Liver (tissue), 3 donors: ENCODE data around the gene TNK2.
A peak's percentile ranks its signal among the peaks of the same experiment; 100 is the strongest.

ENCODE experiments used
- FOXA1 ChIP-seq: IDR thresholded peaks from 2 replicates; pipeline ENCODE4 v1.6.1; 2016; ENCODE audit warnings: antibody characterized with exemption
- GABPA ChIP-seq, 2 donors: IDR thresholded peaks in 1 of 2; conservative IDR thresholded peaks in 1 of 2; 2 replicates each; pipeline ENCODE4 v1.6.1; 2016; ENCODE audit warnings: antibody characterized with exemption in 2 of 2, mild to moderate bottlenecking in 1 of 2, moderate library complexity in 1 of 2
- MAX ChIP-seq: IDR thresholded peaks from 2 replicates; pipeline ENCODE4 v1.6.1; 2016; ENCODE audit warnings: antibody characterized with exemption
- NR2F2 ChIP-seq: IDR thresholded peaks from 2 replicates; pipeline ENCODE4 v1.6.1; 2016; ENCODE audit warnings: antibody characterized with exemption
- RAD21 ChIP-seq, 2 donors: IDR thresholded peaks; 2 replicates each; pipeline ENCODE4 v1.6.1; 2016; ENCODE audit warnings: antibody characterized with exemption in 2 of 2, mild to moderate bottlenecking in 2 of 2
- SP1 ChIP-seq: IDR thresholded peaks from 2 replicates; pipeline ENCODE4 v1.6.1; 2018; ENCODE audit warnings: antibody characterized with exemption, mild to moderate bottlenecking
- YY1 ChIP-seq: IDR thresholded peaks from 2 replicates; pipeline ENCODE4 v1.6.1; 2016; ENCODE audit warnings: antibody characterized with exemption, mild to moderate bottlenecking
- ZBTB33 ChIP-seq: IDR thresholded peaks from 2 replicates; pipeline ENCODE4 v1.6.1; 2016; ENCODE audit warnings: antibody characterized with exemption
- TF ChIP-seq, protein P1 (sequence below): fragments of 150-350 bp; IDR thresholded peaks from 2 replicates; pipeline ENCODE4 v1.5.1; 2017; ENCODE audit warnings: improper control_type of control experiment, low read depth, low read length; ENCODE audit not compliant: missing input control
- TF ChIP-seq, protein P2 (sequence below): IDR thresholded peaks from 2 replicates; pipeline ENCODE4 v1.6.1; 2016; ENCODE audit warnings: antibody characterized with exemption
- donor health status: healthy.
- donor health status: healthy.

DNA sequence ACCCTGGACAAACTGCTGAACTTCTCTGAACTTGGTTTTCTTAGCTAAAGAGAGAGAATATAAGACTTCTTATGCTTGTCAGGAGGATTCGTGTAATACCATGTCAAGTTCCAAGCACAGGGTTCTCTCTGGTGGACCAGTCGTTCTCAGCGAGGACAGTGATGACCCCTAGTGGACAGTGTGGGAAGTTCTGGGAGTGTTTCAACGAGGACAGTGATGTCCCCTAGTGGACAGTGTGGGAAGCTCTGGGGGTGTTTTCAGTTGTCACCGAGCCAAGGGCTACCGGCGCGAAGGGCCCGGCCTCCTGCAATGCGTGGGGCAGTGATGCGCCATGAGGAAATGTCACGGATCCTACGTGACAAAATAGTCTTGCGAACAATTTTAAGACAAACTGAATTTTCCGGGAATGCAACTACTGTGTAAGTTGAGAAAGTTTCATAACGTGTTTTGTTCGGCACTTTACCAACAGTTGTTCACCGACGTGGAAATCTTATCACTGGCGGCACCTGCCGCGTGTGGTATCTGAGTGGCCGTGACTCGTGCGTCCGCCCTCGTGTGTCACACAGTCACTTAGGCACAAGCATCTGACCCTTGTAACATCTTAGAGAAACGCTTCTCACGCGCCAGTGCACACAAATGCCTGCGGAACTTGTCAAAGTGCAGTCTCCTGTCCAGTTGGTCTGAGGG lies 57.4 kb downstream of the TNK2 start:
- TF ChIP-seq, protein P1, sequence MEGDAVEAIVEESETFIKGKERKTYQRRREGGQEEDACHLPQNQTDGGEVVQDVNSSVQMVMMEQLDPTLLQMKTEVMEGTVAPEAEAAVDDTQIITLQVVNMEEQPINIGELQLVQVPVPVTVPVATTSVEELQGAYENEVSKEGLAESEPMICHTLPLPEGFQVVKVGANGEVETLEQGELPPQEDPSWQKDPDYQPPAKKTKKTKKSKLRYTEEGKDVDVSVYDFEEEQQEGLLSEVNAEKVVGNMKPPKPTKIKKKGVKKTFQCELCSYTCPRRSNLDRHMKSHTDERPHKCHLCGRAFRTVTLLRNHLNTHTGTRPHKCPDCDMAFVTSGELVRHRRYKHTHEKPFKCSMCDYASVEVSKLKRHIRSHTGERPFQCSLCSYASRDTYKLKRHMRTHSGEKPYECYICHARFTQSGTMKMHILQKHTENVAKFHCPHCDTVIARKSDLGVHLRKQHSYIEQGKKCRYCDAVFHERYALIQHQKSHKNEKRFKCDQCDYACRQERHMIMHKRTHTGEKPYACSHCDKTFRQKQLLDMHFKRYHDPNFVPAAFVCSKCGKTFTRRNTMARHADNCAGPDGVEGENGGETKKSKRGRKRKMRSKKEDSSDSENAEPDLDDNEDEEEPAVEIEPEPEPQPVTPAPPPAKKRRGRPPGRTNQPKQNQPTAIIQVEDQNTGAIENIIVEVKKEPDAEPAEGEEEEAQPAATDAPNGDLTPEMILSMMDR, result peak; percentile 100
- TF ChIP-seq SP1, result peak; percentile 47
- TF ChIP-seq RAD21 (IDR thresholded peaks at IDR 0.05), result peak; percentile 99 to 100
- TF ChIP-seq GABPA (IDR thresholded peaks at IDR 0.05 in 1 of 2, conservative IDR thresholded peaks at IDR 0.05 in 1 of 2), result no peak
- TF ChIP-seq, protein P2, sequence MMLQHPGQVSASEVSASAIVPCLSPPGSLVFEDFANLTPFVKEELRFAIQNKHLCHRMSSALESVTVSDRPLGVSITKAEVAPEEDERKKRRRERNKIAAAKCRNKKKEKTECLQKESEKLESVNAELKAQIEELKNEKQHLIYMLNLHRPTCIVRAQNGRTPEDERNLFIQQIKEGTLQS, result no peak
- no peak for TF ChIP-seq FOXA1
- no peak for TF ChIP-seq ZBTB33
- TF ChIP-seq YY1, result no peak
- TF ChIP-seq MAX, result no peak
- no peak for TF ChIP-seq NR2F2
